GM19351 (cell line): Measurements from ENCODE around the gene ADGRL2.

ENCODE experiments used
- ATAC-seq: cut with Tn5 transposase; IDR thresholded peaks from one replicate; pipeline ENCODE4 v1.9.1; 2021; ENCODE audit warnings: mild to moderate bottlenecking, moderate library complexity; ENCODE audit not compliant: unreplicated experiment

The ADGRL2 gene

GRCh38 chr1:81899214-81899821, 98.6 kb downstream of the ADGRL2 start:
- no peak for ATAC-seq

- ATAC-seq = no peak
These were observed 106.8 kb downstream of the ADGRL2 start for GRCh38 chr1:81907575-81907974.

- no peak for ATAC-seq
These were observed 111.6 kb downstream of the ADGRL2 start for GRCh38 chr1:81912383-81912782.

GRCh38 chr1:81915937-81916336, 115.2 kb downstream of the ADGRL2 start:
- no peak for ATAC-seq

GRCh38 chr1:81920245-81920740, 119.6 kb downstream of the ADGRL2 start:
- ATAC-seq = no peak

- ATAC-seq = no peak
These were observed 120.2 kb downstream of the ADGRL2 start for GRCh38 chr1:81920886-81921285.

GRCh38 chr1:81921344-81921743, 120.6 kb downstream of the ADGRL2 start:
- ATAC-seq = no peak

GRCh38 chr1:81921851-81922462, 121.2 kb downstream of the ADGRL2 start:
- no peak for ATAC-seq

- ATAC-seq = no peak
These were observed 122.2 kb downstream of the ADGRL2 start for GRCh38 chr1:81922955-81923354.

- no peak for ATAC-seq
These were observed 128.4 kb downstream of the ADGRL2 start for GRCh38 chr1:81929106-81929505.

- ATAC-seq = no peak
These were observed 136.1 kb downstream of the ADGRL2 start for GRCh38 chr1:81936853-81937252.

GRCh38 chr1:81937791-81938450, 137.2 kb downstream of the ADGRL2 start:
- no peak for ATAC-seq

- no peak for ATAC-seq
These were observed 147.8 kb downstream of the ADGRL2 start for GRCh38 chr1:81948495-81948894.

- ATAC-seq = no peak
These were observed 148.7 kb downstream of the ADGRL2 start for GRCh38 chr1:81949421-81949820.

GRCh38 chr1:81950037-81950436, 149.3 kb downstream of the ADGRL2 start:
- ATAC-seq = no peak

GRCh38 chr1:81950591-81951244, 150.0 kb downstream of the ADGRL2 start:
- no peak for ATAC-seq

GRCh38 chr1:81954534-81955020, 153.8 kb downstream of the ADGRL2 start:
- no peak for ATAC-seq

- ATAC-seq = no peak
These were observed 167.2 kb downstream of the ADGRL2 start for GRCh38 chr1:81967951-81968350.

- ATAC-seq = no peak
These were observed 169.7 kb downstream of the ADGRL2 start for GRCh38 chr1:81970416-81970815.

GRCh38 chr1:81974222-81974841, 173.6 kb downstream of the ADGRL2 start:
- ATAC-seq = no peak
